K562 (cell line): ENCODE results near the gene AGPAT3. TPM values are rescaled to one million over a fixed set of nuclear protein-coding genes. Genes with fewer than 3 reads are reported as not detected.
A peak's percentile ranks its signal among the peaks of the same experiment; 100 is the strongest.

Experiments used
- ATF1 ChIP-seq, 2 experiments: fragments of 450-650 bp in 1 of 2; IDR thresholded peaks; 2 replicates each; pipeline ENCODE4 v1.6.1; 2016; ENCODE audit warnings: missing compliant biosample characterization in 1 of 2, missing genetic modification characterization in 1 of 2
- CCNT2 ChIP-seq: IDR thresholded peaks from 2 replicates; pipeline ENCODE4 v1.6.1; 2011; ENCODE audit warnings: borderline replicate concordance, low read depth, mild to moderate bottlenecking, moderate library complexity, mixed read lengths, low read length; ENCODE audit not compliant: insufficient read length; ENCODE audit errors: extremely low read depth
- DDX20 ChIP-seq: fragments of 450-650 bp; IDR thresholded peaks from 2 replicates; pipeline ENCODE4 v1.6.1; 2016; ENCODE audit warnings: missing genetic modification characterization, low read depth, mild to moderate bottlenecking, missing compliant biosample characterization, moderate library complexity
- FOXK1 ChIP-seq: sonication (generic); formaldehyde crosslinking; IDR thresholded peaks from 2 replicates; pipeline ENCODE4 v1.8.0; 2022; ENCODE audit warnings: missing genetic modification reagents, mild to moderate bottlenecking, borderline replicate concordance
- HMGN3 ChIP-seq: IDR thresholded peaks from 2 replicates; pipeline ENCODE4 v1.6.1; 2011; ENCODE audit warnings: borderline replicate concordance, low read depth, mild to moderate bottlenecking, mixed read lengths, low read length; ENCODE audit not compliant: insufficient read length; ENCODE audit errors: extremely low read depth
- KLF10 ChIP-seq: fragments of 250-450 bp; sonication (Bioruptor Pico); IDR thresholded peaks from 2 replicates; pipeline ENCODE4 v1.6.1; 2021; ENCODE audit warnings: matching md5 sums
- LARP7 ChIP-seq: fragments of 450-650 bp; IDR thresholded peaks from 2 replicates; pipeline ENCODE4 v1.6.1; 2016
- MAFK ChIP-seq: IDR thresholded peaks from 2 replicates; pipeline ENCODE4 v1.6.1; 2011; ENCODE audit warnings: low read length, improper control_type of control experiment
- MED1 ChIP-seq: sonication (generic); formaldehyde crosslinking; IDR thresholded peaks from 2 replicates; pipeline ENCODE4 v1.8.1; 2023; ENCODE audit warnings: missing genetic modification reagents, borderline replicate concordance
- PTRF ChIP-seq: fragments of 450-650 bp; IDR thresholded peaks from 2 replicates; pipeline ENCODE4 v1.6.1; 2016; ENCODE audit warnings: mild to moderate bottlenecking, missing genetic modification characterization, missing compliant biosample characterization
- RAD21 ChIP-seq, 2 experiments: fragments of 250-450 bp in 1 of 2; fragments of 450-650 bp in 1 of 2; sonication (Bioruptor Pico) in 1 of 2; formaldehyde crosslinking in 1 of 2; IDR thresholded peaks in 1 of 2; conservative IDR thresholded peaks in 1 of 2; 2 replicates each; pipeline versions ENCODE4 v1.4.0 to v1.8.0; 2020 to 2022; ENCODE audit warnings: mild to moderate bottlenecking in 2 of 2, moderate library complexity in 1 of 2
- ZNF184 ChIP-seq: sonication (generic); formaldehyde crosslinking; IDR thresholded peaks from 2 replicates; pipeline ENCODE4 v1.5.0; 2020; ENCODE audit warnings: missing genetic modification reagents
- ZNF436 ChIP-seq: fragments of 250-450, 450-650 bp; sonication (Bioruptor Pico); formaldehyde crosslinking; IDR thresholded peaks from 2 replicates; pipeline ENCODE4 v1.7.0; 2020; ENCODE audit warnings: mild to moderate bottlenecking
- ZNF444 ChIP-seq: fragments of 250-450 bp; sonication (Bioruptor Pico); IDR thresholded peaks from 2 replicates; pipeline ENCODE4 v1.4.0; 2020; ENCODE audit warnings: mild to moderate bottlenecking, moderate library complexity
- ZNF644 ChIP-seq: fragments of 200-800 bp; sonication (Bioruptor generic); IDR thresholded peaks from 2 replicates; pipeline ENCODE4 v1.6.1; 2016; ENCODE audit warnings: low read depth, missing genetic modification characterization, missing compliant biosample characterization
- polyA plus RNA-seq, 8 experiments: library from polyadenylated mRNA; depleted of rRNA in 4 of 8; stranded (reverse) in 5 of 8; unstranded in 3 of 8; fragments of >200 nt; fragmentation: Nextera tagmentation in 2 of 8; fragmentation: Illumina TruSeq in 1 of 8; extraction: Ambion mirVana in 2 of 8; extraction: Trizol in 1 of 8; gene quantifications; 2 replicates each; pipeline versions ENCODE4 v1.2.1 to v1.2.3, GENCODE V29; 2011 to 2014; ENCODE audit warnings: inconsistent platforms in 1 of 8, missing spikeins in 1 of 8
- total RNA-seq, 7 experiments: library from RNA; depleted of rRNA in 6 of 7; stranded (reverse); fragments of >200 nt in 6 of 7; fragmentation: Illumina TruSeq in 2 of 7; extraction: Trizol in 2 of 7; gene quantifications; 2 replicates each; pipeline versions ENCODE4 v1.2.1 to v1.2.3, GENCODE V29; 2011 to 2021; ENCODE audit warnings: low replicate concordance in 1 of 7
- TF ChIP-seq, protein P1 (sequence below): sonication (generic); formaldehyde crosslinking; IDR thresholded peaks from 2 replicates; pipeline ENCODE4 v1.5.0; 2020; ENCODE audit warnings: missing genetic modification reagents
- TF ChIP-seq, protein P2 (sequence below), 3 experiments: IDR thresholded peaks in 2 of 3; conservative IDR thresholded peaks in 1 of 3; 2 replicates each; pipeline ENCODE4 v1.5.1; 2011 to 2012; ENCODE audit warnings: low read length in 3 of 3, mild to moderate bottlenecking in 3 of 3, control low read depth in 2 of 3, improper control_type of control experiment in 1 of 3, inconsistent platforms in 1 of 3, low read depth in 1 of 3, mixed read lengths in 1 of 3, moderate library complexity in 1 of 3; ENCODE audit not compliant: insufficient read depth in 2 of 3
- TF ChIP-seq, protein P3 (sequence below): fragments of 250-450 bp; sonication (Bioruptor Pico); IDR thresholded peaks from 2 replicates; pipeline ENCODE4 v1.9.0; 2021; ENCODE audit warnings: mild to moderate bottlenecking, inconsistent platforms
- TF ChIP-seq, protein P4 (sequence below), 2 experiments: IDR thresholded peaks; 2 replicates each; pipeline ENCODE4 v1.6.1; 2011; ENCODE audit warnings: borderline replicate concordance in 1 of 2, control low read depth in 1 of 2, low read depth in 1 of 2, low read length in 1 of 2, mild to moderate bottlenecking in 1 of 2, mixed read lengths in 1 of 2, moderate library complexity in 1 of 2; ENCODE audit not compliant: insufficient read depth in 1 of 2, insufficient read length in 1 of 2, poor library complexity in 1 of 2, severe bottlenecking in 1 of 2; ENCODE audit errors: extremely low read depth in 1 of 2
- TF ChIP-seq, protein P5 (sequence below): sonication (generic); formaldehyde crosslinking; IDR thresholded peaks from 2 replicates; pipeline ENCODE4 v1.8.1; 2022; ENCODE audit warnings: missing genetic modification reagents

Gene AGPAT3
- total and polyA plus RNA-seq, 9 of the 15 experiments (the other 6 are each of a cell fraction or from before 2014, with no cell fraction given), result 1.5 to 88.4 (median 35.7) TPM

DNA sequence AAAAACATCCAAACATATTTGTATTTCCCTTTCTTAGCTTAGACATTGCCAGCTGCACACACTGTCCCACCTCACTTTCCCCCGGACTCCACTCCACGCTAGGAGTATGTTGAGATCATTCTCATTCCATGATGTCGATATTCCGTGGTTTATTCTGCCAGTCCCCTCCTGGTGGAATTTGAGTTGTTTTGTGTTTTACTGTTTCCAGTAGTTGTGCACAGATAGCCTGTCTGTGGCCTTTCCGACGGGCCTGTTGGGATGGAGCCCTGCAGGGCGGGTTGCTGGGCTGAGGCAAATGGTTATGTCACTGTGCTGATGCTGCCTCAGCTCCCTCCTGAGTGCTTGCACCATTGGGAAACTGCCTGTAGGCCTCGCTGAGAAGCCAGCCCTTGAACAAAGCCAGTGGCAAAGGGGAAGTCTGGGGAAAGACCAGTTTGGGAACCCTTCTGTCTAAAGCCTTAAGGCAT, 159.9 kb downstream of the AGPAT3 start (continued):
- TF ChIP-seq CCNT2, result no peak
- no peak for TF ChIP-seq ATF1 (CRISPR knock-in tag; IDR thresholded peaks at IDR 0.05)
- no peak for TF ChIP-seq ATF1 (tag; IDR thresholded peaks at IDR 0.05)
- TF ChIP-seq, protein P1, sequence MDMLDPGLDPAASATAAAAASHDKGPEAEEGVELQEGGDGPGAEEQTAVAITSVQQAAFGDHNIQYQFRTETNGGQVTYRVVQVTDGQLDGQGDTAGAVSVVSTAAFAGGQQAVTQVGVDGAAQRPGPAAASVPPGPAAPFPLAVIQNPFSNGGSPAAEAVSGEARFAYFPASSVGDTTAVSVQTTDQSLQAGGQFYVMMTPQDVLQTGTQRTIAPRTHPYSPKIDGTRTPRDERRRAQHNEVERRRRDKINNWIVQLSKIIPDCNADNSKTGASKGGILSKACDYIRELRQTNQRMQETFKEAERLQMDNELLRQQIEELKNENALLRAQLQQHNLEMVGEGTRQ (CRISPR knock-in tag), result no peak
- no peak for TF ChIP-seq PTRF
- no peak for TF ChIP-seq MED1 (CRISPR knock-in tag)
- no peak for TF ChIP-seq LARP7
- TF ChIP-seq ZNF436 (CRISPR knock-in tag), result no peak
- TF ChIP-seq, protein P2, sequence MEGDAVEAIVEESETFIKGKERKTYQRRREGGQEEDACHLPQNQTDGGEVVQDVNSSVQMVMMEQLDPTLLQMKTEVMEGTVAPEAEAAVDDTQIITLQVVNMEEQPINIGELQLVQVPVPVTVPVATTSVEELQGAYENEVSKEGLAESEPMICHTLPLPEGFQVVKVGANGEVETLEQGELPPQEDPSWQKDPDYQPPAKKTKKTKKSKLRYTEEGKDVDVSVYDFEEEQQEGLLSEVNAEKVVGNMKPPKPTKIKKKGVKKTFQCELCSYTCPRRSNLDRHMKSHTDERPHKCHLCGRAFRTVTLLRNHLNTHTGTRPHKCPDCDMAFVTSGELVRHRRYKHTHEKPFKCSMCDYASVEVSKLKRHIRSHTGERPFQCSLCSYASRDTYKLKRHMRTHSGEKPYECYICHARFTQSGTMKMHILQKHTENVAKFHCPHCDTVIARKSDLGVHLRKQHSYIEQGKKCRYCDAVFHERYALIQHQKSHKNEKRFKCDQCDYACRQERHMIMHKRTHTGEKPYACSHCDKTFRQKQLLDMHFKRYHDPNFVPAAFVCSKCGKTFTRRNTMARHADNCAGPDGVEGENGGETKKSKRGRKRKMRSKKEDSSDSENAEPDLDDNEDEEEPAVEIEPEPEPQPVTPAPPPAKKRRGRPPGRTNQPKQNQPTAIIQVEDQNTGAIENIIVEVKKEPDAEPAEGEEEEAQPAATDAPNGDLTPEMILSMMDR (IDR thresholded peaks at IDR 0.05 in 2 of 3, conservative IDR thresholded peaks at IDR 0.05 in 1 of 3; ENCODE audit: insufficient read depth in 2 of 3, low read depth in 1 of 3, low read length in 3 of 3), result peak in 1 of 3 experiments; percentile 14; a peak in 1 of 6 replicates
- TF ChIP-seq ZNF184 (CRISPR knock-in tag), result no peak
- TF ChIP-seq RAD21 (CRISPR knock-in tag; conservative IDR thresholded peaks at IDR 0.05 in 1 of 2, IDR thresholded peaks at IDR 0.05 in 1 of 2), result peak in 1 of 2 experiments; percentile 42; a peak in 2 of 4 replicates
- TF ChIP-seq, protein P3, sequence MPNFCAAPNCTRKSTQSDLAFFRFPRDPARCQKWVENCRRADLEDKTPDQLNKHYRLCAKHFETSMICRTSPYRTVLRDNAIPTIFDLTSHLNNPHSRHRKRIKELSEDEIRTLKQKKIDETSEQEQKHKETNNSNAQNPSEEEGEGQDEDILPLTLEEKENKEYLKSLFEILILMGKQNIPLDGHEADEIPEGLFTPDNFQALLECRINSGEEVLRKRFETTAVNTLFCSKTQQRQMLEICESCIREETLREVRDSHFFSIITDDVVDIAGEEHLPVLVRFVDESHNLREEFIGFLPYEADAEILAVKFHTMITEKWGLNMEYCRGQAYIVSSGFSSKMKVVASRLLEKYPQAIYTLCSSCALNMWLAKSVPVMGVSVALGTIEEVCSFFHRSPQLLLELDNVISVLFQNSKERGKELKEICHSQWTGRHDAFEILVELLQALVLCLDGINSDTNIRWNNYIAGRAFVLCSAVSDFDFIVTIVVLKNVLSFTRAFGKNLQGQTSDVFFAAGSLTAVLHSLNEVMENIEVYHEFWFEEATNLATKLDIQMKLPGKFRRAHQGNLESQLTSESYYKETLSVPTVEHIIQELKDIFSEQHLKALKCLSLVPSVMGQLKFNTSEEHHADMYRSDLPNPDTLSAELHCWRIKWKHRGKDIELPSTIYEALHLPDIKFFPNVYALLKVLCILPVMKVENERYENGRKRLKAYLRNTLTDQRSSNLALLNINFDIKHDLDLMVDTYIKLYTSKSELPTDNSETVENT (CRISPR knock-in tag), result no peak
- no peak for TF ChIP-seq HMGN3
- no peak for TF ChIP-seq ZNF444
- peak; percentile 58; the same call in 1 of the 2 replicates for TF ChIP-seq MAFK
- TF ChIP-seq, protein P4, sequence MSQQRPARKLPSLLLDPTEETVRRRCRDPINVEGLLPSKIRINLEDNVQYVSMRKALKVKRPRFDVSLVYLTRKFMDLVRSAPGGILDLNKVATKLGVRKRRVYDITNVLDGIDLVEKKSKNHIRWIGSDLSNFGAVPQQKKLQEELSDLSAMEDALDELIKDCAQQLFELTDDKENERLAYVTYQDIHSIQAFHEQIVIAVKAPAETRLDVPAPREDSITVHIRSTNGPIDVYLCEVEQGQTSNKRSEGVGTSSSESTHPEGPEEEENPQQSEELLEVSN (IDR thresholded peaks at IDR 0.05; ENCODE audit: borderline replicate concordance in 1 of 2, extremely low read depth in 1 of 2, insufficient read depth in 1 of 2, insufficient read length in 1 of 2, low read depth in 1 of 2, low read length in 1 of 2, poor library complexity in 1 of 2, severe bottlenecking in 1 of 2), result no peak
- TF ChIP-seq, protein P5, sequence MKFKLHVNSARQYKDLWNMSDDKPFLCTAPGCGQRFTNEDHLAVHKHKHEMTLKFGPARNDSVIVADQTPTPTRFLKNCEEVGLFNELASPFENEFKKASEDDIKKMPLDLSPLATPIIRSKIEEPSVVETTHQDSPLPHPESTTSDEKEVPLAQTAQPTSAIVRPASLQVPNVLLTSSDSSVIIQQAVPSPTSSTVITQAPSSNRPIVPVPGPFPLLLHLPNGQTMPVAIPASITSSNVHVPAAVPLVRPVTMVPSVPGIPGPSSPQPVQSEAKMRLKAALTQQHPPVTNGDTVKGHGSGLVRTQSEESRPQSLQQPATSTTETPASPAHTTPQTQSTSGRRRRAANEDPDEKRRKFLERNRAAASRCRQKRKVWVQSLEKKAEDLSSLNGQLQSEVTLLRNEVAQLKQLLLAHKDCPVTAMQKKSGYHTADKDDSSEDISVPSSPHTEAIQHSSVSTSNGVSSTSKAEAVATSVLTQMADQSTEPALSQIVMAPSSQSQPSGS (CRISPR knock-in tag), result no peak
- no peak for TF ChIP-seq KLF10 (CRISPR knock-in tag)
- TF ChIP-seq ZNF644, result no peak
- TF ChIP-seq FOXK1 (CRISPR knock-in tag), result no peak
- no peak for TF ChIP-seq DDX20
